ENCODE results near the gene ICAM4. TPM values are rescaled to one million over a fixed set of nuclear protein-coding genes. Genes with fewer than 3 reads are reported as not detected.
A peak's percentile ranks its signal among the peaks of the same experiment; 100 is the strongest.

The ICAM4 gene
- total RNA-seq, 1 donor from 2014 or later = not detected

GRCh38 chr19:10306327-10306726 is 19.6 kb downstream of the ICAM4 start:
- Histone ChIP-seq H3K9me3 (no peaks in the 10 kb centered on the region), H3K4me1 (no peaks in the 10 kb centered on the region), H3K27ac (no peak overlapping the region), H3K27me3 (no peaks in the 10 kb centered on the region), H3K36me3 (no peaks in the 10 kb centered on the region), H3K4me3 (no peak overlapping the region)
- DNase-seq (ENCODE audit: extremely low spot score in 2 of 2) = no peak
- no peak for TF ChIP-seq POLR2AphosphoS5 (IDR thresholded peaks at IDR 0.05; ENCODE audit: insufficient read depth in 1 of 2, low read depth in 1 of 2)
- intact Hi-C loops (cut with DNase I) = no loop called here

GRCh38 chr19:10309423-10309822 is 22.7 kb downstream of the ICAM4 start, which contains the start of gene ZGLP1:
Gene ZGLP1, minus strand, starts transcription at chr19:10309815.
- Histone ChIP-seq H3K36me3 (no peaks in the 10 kb centered on the region), H3K9me3 (no peaks in the 10 kb centered on the region), H3K27me3 (no peaks in the 10 kb centered on the region), H3K27ac (no peak within 1 kb of the TSS), H3K4me3 (no peak within 1 kb of the TSS), H3K4me1 (no peaks in the 10 kb centered on the region)
- DNase-seq (ENCODE audit: extremely low spot score in 2 of 2) = no peak
- intact Hi-C loops (cut with DNase I) = no loop called here
- TF ChIP-seq POLR2A (IDR thresholded peaks at IDR 0.05) = no peak
- TF ChIP-seq, protein P1, sequence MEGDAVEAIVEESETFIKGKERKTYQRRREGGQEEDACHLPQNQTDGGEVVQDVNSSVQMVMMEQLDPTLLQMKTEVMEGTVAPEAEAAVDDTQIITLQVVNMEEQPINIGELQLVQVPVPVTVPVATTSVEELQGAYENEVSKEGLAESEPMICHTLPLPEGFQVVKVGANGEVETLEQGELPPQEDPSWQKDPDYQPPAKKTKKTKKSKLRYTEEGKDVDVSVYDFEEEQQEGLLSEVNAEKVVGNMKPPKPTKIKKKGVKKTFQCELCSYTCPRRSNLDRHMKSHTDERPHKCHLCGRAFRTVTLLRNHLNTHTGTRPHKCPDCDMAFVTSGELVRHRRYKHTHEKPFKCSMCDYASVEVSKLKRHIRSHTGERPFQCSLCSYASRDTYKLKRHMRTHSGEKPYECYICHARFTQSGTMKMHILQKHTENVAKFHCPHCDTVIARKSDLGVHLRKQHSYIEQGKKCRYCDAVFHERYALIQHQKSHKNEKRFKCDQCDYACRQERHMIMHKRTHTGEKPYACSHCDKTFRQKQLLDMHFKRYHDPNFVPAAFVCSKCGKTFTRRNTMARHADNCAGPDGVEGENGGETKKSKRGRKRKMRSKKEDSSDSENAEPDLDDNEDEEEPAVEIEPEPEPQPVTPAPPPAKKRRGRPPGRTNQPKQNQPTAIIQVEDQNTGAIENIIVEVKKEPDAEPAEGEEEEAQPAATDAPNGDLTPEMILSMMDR (IDR thresholded peaks at IDR 0.05) = no peak
- TF ChIP-seq POLR2AphosphoS5 (IDR thresholded peaks at IDR 0.05; ENCODE audit: insufficient read depth in 1 of 2, low read depth in 1 of 2) = no peak

GRCh38 chr19:10315335-10316214 is 28.8 kb downstream of the ICAM4 start, which contains the start of gene FDX2:
Gene FDX2, minus strand, starts transcription at chr19:10316015. Its CDS starts 19 bp downstream, at chr19:10315996.
- Histone ChIP-seq H3K9me3 (no peaks in the 10 kb centered on the region), H3K27me3 (no peaks in the 10 kb centered on the region), H3K27ac (peak within 1 kb of the TSS; percentile 72), H3K36me3 (peaks cover 0 to 27% of the 10 kb centered on the region in 2 donors), H3K4me3 (peak within 1 kb of the TSS; percentile 76 to 81), H3K4me1 (peaks cover 16% of the 10 kb centered on the region)
- DNase-seq (ENCODE audit: extremely low spot score in 2 of 2) = no peak
- TF ChIP-seq, protein P1 (IDR thresholded peaks at IDR 0.05) = no peak
- TF ChIP-seq POLR2AphosphoS5 (IDR thresholded peaks at IDR 0.05; ENCODE audit: insufficient read depth in 1 of 2, low read depth in 1 of 2) = peak; percentile 45 to 87
- no peak for TF ChIP-seq POLR2A (IDR thresholded peaks at IDR 0.05)
- intact Hi-C loops (cut with DNase I) = no loop called here

- Histone ChIP-seq H3K4me3 (peak overlapping the region; percentile 76 to 81), H3K36me3 (peaks cover 0 to 36% of the 10 kb centered on the region in 2 donors), H3K4me1 (peaks cover 16% of the 10 kb centered on the region), H3K9me3 (no peaks in the 10 kb centered on the region), H3K27ac (peak overlapping the region; percentile 72), H3K27me3 (no peaks in the 10 kb centered on the region)
- DNase-seq (ENCODE audit: extremely low spot score in 2 of 2) = no peak
- TF ChIP-seq, protein P1 (IDR thresholded peaks at IDR 0.05) = no peak
- TF ChIP-seq POLR2A (IDR thresholded peaks at IDR 0.05) = no peak
- no peak for TF ChIP-seq POLR2AphosphoS5 (IDR thresholded peaks at IDR 0.05; ENCODE audit: insufficient read depth in 1 of 2, low read depth in 1 of 2)
- intact Hi-C loops (cut with DNase I) = no loop called here
These were observed 29.7 kb downstream of the ICAM4 start for GRCh38 chr19:10316229-10317044.

- TF ChIP-seq, protein P1 (IDR thresholded peaks at IDR 0.05) = no peak
- no peak for TF ChIP-seq POLR2AphosphoS5 (IDR thresholded peaks at IDR 0.05; ENCODE audit: insufficient read depth in 1 of 2, low read depth in 1 of 2)
- no peak for TF ChIP-seq POLR2A (IDR thresholded peaks at IDR 0.05)
- H3K36me3 ChIP-seq = peaks cover 0 to 42% of the 10 kb centered on the region in 2 donors
- no peak overlapping the region for H3K27ac ChIP-seq
- no peaks in the 10 kb centered on the region for H3K27me3 ChIP-seq
- peaks cover 16% of the 10 kb centered on the region for H3K4me1 ChIP-seq
- H3K4me3 ChIP-seq = no peak overlapping the region
- DNase-seq (ENCODE audit: extremely low spot score in 2 of 2) = no peak
- intact Hi-C loops (cut with DNase I) = no loop called here
- H3K9me3 ChIP-seq = no peaks in the 10 kb centered on the region
These were observed 30.5 kb downstream of the ICAM4 start for GRCh38 chr19:10317045-10317856.

All from vagina (tissue), 2 donors.